Uterus (tissue), 4 donors: ENCODE results near the gene ARHGEF40. TPM values are rescaled to one million over a fixed set of nuclear protein-coding genes. Genes with fewer than 3 reads are reported as not detected.

Experiments used
- DNase-seq, 2 donors: peaks; one replicate each; pipeline ENCODE4 v3.0.0-alpha.2; 2019 to 2020
- H3K27ac ChIP-seq, 2 donors: fragments of 200-600 bp; sonication (generic); 1 replicate in 1 of 2; 2 replicates in 1 of 2; pipeline ENCODE4 v1.5.1; 2016 to 2018
- H3K27me3 ChIP-seq, 2 donors: fragments of 200-600 bp; sonication (generic); one replicate each; pipeline ENCODE4 v1.5.1; 2018 to 2019; ENCODE audit warnings: control low read depth in 1 of 2
- H3K36me3 ChIP-seq, 2 donors: fragments of 200-600 bp; sonication (generic); one replicate each; pipeline ENCODE4 v1.5.1; 2019; ENCODE audit warnings: control low read depth in 1 of 2
- H3K4me1 ChIP-seq, 2 donors: fragments of 200-600 bp; sonication (generic); one replicate each; pipeline ENCODE4 v1.5.1; 2018 to 2019; ENCODE audit warnings: control low read depth in 1 of 2
- H3K4me3 ChIP-seq, 2 donors: fragments of 200-600 bp; sonication (generic); 1 replicate in 1 of 2; 2 replicates in 1 of 2; pipeline ENCODE4 v1.5.1; 2018 to 2019; ENCODE audit warnings: mild to moderate bottlenecking in 1 of 2
- H3K9me3 ChIP-seq, 2 donors: fragments of 200-600 bp; sonication (generic); one replicate each; pipeline ENCODE4 v1.5.1; 2019; ENCODE audit warnings: control low read depth in 1 of 2
- CTCF ChIP-seq, 4 experiments: fragments of 200-600 bp in 2 of 4; fragments of 450-650 bp in 2 of 4; sonication (generic) in 2 of 4; IDR thresholded peaks; one replicate each; pipeline ENCODE4 v1.5.1; 2016 to 2019; ENCODE audit warnings: antibody characterized with exemption in 4 of 4, mild to moderate bottlenecking in 2 of 4, moderate library complexity in 1 of 4
- POLR2A ChIP-seq, 2 donors: fragments of 450-650 bp; IDR thresholded peaks; one replicate each; pipeline ENCODE4 v1.6.1; 2016; ENCODE audit warnings: antibody characterized with exemption in 2 of 2, mild to moderate bottlenecking in 1 of 2, moderate library complexity in 1 of 2
- intact Hi-C: fragments of 100-400 bp; cut with DNase I; formaldehyde crosslinking; loops from one replicate; pipeline ENCODE4 v1.15.1; 2023; ENCODE audit warnings: low total_unique reads
- total RNA-seq, 4 donors: library from RNA; depleted of rRNA in 3 of 4; stranded (reverse); fragments of >200 nt in 3 of 4; gene quantifications; one replicate each; pipeline versions ENCODE4 v1.1.0 to v1.2.4, GENCODE V29; 2014 to 2023
- donor health status: DM: yes; HTN: yes; CAD: no.

ARHGEF40 gene
- total RNA-seq, 4 donors from 2014 or later = 25.3 to 103 (median 66.9) TPM

- intact Hi-C loops = loop anchor here (2.0 kb wide), 1 partner anchor 31 kb away; no protein-coding TSS in a partner anchor
- H3K4me1 ChIP-seq = no peaks in the 10 kb centered on the region
- TF ChIP-seq CTCF (IDR thresholded peaks at IDR 0.05) = no peak
- TF ChIP-seq POLR2A (IDR thresholded peaks at IDR 0.05) = no peak
- H3K27ac ChIP-seq = no peak overlapping the region
- H3K9me3 ChIP-seq = no peaks in the 10 kb centered on the region
- no peaks in the 10 kb centered on the region for H3K27me3 ChIP-seq
- no peaks in the 10 kb centered on the region for H3K36me3 ChIP-seq
- H3K4me3 ChIP-seq = no peak overlapping the region
- DNase-seq = no peak
Measured at GRCh38 chr14:21043974-21044618, 26.0 kb upstream of the ARHGEF40 start.

GRCh38 chr14:21047378-21047781 is 22.7 kb upstream of the ARHGEF40 start:
- TF ChIP-seq POLR2A (IDR thresholded peaks at IDR 0.05) (no peak), CTCF (IDR thresholded peaks at IDR 0.05) (no peak)
- no peak overlapping the region for H3K4me3 ChIP-seq
- H3K4me1 ChIP-seq = no peaks in the 10 kb centered on the region
- H3K27me3 ChIP-seq = no peaks in the 10 kb centered on the region
- intact Hi-C loops = no loop called here
- H3K27ac ChIP-seq = no peak overlapping the region
- H3K9me3 ChIP-seq = no peaks in the 10 kb centered on the region
- DNase-seq = no peak
- no peaks in the 10 kb centered on the region for H3K36me3 ChIP-seq

- no peak for TF ChIP-seq CTCF (IDR thresholded peaks at IDR 0.05)
- no peak for TF ChIP-seq POLR2A (IDR thresholded peaks at IDR 0.05)
- no peaks in the 10 kb centered on the region for H3K9me3 ChIP-seq
- H3K4me1 ChIP-seq = no peaks in the 10 kb centered on the region
- H3K27ac ChIP-seq = no peak overlapping the region
- intact Hi-C loops = no loop called here
- no peak for DNase-seq
- no peaks in the 10 kb centered on the region for H3K27me3 ChIP-seq
- H3K36me3 ChIP-seq = no peaks in the 10 kb centered on the region
- H3K4me3 ChIP-seq = no peak overlapping the region
Measured at GRCh38 chr14:21048638-21049037, 21.5 kb upstream of the ARHGEF40 start.

GRCh38 chr14:21049271-21049673 is 20.8 kb upstream of the ARHGEF40 start:
- no peaks in the 10 kb centered on the region for H3K4me1 ChIP-seq
- no peak overlapping the region for H3K27ac ChIP-seq
- intact Hi-C loops = no loop called here
- TF ChIP-seq POLR2A (IDR thresholded peaks at IDR 0.05) = no peak
- TF ChIP-seq CTCF (IDR thresholded peaks at IDR 0.05) = no peak
- H3K36me3 ChIP-seq = no peaks in the 10 kb centered on the region
- no peaks in the 10 kb centered on the region for H3K27me3 ChIP-seq
- no peak overlapping the region for H3K4me3 ChIP-seq
- no peak for DNase-seq
- H3K9me3 ChIP-seq = no peaks in the 10 kb centered on the region

GRCh38 chr14:21050597-21050996 is 19.5 kb upstream of the ARHGEF40 start:
- H3K4me1 ChIP-seq = no peaks in the 10 kb centered on the region
- no peaks in the 10 kb centered on the region for H3K9me3 ChIP-seq
- intact Hi-C loops = no loop called here
- H3K27ac ChIP-seq = no peak overlapping the region
- no peaks in the 10 kb centered on the region for H3K36me3 ChIP-seq
- no peak for DNase-seq
- TF ChIP-seq POLR2A (IDR thresholded peaks at IDR 0.05) (no peak), CTCF (IDR thresholded peaks at IDR 0.05) (no peak)
- H3K4me3 ChIP-seq = no peak overlapping the region
- no peaks in the 10 kb centered on the region for H3K27me3 ChIP-seq
